Activated T-cell treated with anti-CD3 and anti-CD28 coated beads for 4 hours (primary cell): Measurements from ENCODE around the gene CPEB2.
"Not testable (repeated sequence)": the region's sequence is repeated elsewhere in the genome, so short reads cannot be mapped to it uniquely, and the experiment has no call there.

ENCODE experiments used
- DNase-seq: peaks from one replicate; pipeline ENCODE4 v3.0.0-alpha.2; 2020

CPEB2 gene

DNA sequence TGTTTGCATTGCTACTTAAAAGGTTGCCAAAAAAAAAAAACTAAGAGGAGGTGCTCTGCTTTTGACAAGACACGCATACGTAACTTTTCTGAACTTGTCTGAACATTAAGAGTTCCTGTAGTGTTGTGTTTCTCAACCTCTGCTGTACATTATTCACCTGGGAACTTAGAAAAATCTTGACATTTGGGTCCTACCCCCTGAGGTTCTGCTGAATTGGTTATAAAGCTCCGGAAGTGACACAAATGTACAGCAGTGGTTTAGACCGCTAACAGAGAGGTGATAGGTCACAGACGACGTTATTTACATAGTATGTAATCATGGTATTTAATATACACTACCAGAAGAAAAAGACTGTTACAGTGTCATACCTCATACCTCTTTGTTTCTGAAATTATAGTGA, 61.1 kb downstream of the CPEB2 start:
- DNase-seq, result no peak

DNA sequence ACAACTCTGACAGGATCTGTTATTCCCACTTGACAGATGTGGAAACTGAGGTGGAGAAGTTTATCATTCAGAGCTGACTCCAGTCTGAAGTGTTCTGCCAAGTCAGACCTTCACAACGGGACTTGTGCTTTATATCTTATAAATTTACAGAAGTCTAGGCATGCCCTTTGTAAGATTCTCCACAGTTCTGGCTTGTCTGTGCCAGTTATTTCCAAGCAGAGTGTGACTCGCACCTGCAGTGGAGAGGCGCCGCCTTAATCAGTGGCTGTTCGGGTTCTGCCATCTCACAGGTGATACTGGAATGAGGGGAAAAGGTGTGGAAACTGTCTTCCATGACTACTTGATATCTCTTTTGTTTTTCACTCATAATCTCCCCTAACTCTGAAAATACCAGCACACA, 63.2 kb downstream of the CPEB2 start:
- DNase-seq, result no peak

DNA sequence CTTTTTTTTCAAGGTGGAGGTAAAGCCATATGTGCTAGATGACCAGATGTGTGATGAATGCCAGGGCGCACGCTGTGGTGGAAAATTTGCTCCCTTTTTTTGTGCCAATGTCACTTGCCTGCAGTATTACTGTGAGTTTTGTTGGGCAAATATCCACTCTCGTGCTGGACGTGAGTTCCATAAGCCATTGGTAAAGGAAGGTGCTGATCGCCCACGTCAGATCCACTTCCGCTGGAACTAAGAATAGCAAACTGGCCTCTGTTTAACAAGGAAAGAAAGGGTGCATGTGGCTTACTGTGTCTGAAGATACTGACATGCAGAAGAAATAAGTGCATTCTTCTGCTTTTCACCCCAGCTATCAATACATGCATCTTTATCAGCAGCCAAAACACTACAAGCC, 63.9 kb downstream of the CPEB2 start:
- DNase-seq, result no peak

DNA sequence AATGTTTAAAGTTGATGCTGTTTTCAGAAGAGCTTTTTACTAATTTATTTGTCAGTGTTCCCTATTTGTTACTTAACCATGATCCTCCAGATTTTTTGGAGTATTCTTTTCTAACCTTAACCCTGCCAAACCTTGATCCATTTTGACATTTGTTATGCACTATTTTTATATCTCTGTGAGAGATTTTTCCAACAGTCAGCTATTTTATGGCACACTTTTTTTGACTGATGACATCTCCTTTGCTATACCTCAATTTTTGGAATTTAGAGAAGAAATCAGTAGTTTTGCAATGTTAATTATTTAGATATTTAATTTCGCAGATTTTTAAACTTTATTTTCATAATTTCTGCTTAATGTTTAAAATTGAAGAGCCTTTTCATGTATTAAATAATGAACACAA, 66.0 kb downstream of the CPEB2 start:
- no peak for DNase-seq

DNA sequence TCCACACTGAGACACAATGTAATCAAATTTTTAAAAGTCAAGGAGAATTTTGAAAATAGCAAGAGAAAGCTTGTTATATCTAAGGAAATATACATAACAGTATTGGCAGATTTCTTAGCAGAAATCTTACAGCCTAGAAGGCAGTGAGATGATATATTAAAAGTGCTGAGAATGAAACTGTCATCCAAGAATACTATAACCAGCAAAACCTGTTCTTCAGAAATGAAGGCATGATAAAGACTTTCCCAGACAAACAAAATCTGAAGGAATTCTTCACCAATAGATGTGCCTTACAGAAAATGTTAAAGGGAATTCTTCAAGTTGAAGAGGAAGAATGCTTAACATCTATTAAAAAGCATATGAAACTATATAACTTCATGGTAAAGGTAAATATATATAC, 73.6 kb downstream of the CPEB2 start:
- DNase-seq, result no peak

DNA sequence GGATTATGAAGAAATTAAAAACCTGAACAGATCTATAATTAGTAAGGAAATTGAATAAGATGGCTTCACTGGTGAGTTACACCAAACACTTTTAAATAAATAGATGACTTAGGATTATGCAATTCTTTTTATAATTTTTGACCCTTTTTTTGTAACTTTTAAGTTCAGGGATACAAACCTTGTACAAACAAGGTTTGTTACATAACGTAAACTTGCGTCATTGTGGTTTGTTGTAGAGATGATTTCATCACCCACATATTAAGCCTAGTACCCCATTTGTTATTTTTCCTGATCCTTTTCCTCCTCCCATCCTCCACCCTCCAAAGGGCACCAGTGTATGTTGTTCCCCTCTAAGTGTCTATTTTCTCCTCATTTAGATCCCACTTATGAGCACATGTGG, 75.7 kb downstream of the CPEB2 start:
- no peak for DNase-seq

DNA sequence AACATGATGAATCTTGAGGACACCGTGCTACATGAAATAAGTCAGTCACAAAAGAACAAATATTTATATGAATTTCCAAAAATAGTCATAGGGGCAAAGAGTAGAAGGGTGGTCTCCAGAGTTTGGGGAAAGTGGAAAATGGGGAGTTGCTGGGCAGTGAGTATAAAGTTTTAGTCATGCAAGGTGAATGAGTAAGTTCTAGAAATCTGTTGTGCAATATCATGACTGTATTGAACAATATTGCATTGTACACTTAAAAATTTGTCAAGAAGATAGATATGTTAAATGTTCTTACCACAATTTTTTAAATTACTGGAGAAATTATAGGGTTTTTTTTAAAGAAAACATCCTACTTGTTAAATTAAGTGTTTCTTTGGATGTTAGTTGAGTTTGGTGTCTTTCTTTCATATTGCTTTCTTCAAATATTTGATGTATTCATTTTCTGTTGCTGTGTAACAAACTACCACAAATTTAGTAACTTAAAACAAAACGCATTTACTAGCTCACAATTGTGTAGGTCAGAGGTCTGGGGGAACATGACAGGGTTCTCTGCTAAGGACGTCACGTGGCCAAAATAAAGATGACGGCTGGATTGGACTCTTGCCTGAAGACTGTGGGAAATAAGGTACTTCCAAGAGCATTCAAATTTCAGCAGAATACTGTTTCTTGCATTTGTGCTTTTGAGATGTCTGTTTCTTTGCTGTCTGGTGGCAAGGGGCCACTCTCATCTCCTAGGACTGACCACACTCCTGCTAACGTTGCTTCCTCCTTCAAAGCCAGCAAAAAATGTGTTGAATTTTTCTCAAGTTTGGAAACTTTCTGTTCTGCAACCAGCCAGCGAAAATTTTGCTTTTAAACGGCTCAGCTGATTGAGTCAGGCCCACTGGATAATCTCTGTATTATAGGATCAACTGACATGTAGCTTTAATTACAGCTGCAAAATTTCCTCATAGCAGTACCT, 76.7 kb downstream of the CPEB2 start:
- DNase-seq, result no peak

DNA sequence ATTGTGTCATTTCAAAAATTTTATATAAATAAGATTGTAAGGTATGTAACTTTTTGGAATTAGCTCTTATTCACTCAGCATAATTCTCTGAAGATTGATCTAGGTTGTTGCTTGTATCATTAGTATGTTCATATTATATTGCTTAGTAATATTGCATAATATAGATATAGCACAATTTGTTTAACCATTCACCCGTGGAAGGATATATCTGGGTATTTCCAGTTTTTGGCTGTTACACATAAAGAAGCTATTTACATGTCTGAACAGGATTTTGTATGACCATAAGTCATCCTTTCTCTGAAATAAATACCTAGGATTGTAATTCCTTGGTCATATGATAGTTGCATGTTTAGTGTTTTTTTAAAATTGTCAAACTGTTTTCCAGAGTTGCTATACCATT, 82.5 kb downstream of the CPEB2 start:
- DNase-seq, result no peak

DNA sequence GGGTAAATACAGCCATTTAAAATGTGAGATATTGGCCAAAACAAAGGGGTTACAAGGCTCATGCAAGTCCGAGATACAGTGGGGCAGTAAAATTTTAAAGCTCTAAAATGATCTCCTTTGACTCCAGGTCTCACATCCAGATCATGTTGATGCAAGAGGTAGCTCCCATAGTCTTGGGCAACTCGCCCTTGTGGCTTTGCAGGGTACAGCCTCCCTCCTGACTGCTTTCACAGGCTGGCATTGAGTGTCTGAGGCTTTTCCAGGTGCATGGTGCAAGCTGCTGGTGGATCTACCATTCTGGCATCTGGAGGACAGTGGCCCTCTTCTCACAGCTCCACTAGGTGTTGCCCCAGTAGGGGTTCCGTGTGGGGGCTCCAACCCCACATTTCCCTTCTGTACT, 83.5 kb downstream of the CPEB2 start:
- DNase-seq, result not testable (repeated sequence)

DNA sequence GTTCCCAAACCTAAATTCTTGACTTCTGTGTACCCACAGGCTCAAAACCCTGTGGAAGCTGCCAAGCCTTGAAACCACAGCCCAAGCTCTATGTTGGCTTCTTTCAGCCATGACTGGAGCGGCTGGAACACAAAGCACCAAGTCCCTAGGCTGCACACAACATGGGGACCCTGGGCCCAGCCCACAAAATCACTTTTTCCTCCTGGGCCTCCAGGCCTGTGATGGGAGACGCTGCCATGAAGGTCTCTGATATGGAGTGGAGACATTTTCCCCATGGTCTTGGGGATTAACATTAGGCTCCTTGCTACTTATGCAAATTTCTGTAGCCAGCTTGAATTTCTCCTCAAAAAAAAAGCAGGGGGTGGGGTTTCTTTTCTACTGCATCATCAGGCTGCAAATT, 84.0 kb downstream of the CPEB2 start:
- not testable (repeated sequence) for DNase-seq

DNA sequence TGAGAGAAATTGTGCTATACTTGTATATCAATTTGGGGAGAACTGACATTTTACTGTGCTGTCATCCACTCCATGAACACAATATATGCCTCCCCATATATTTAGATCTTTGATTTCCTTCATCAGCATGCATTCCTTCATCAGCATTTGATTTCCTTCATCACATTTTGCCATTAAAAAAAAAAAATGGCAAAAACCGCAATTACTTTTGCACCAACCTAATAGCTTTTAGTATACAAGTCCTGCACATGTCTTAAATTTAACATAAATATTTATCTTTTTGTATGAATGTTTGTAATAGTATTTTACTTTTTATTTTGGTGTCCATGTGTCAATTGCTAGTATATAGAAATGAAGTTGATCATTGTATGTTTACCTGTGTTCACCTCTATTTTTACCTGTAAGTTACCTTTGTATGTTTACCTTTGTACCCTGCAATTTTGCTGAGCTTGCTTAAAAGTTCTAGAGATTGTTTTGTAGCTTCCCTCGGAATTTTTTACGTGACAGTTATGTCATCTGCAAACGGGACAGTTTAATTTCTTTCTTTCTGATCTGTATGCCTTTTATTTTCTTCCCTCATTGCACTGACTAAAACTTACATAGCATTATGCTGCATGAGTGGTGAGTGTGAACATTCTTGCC, 86.2 kb downstream of the CPEB2 start:
- DNase-seq, result no peak

DNA sequence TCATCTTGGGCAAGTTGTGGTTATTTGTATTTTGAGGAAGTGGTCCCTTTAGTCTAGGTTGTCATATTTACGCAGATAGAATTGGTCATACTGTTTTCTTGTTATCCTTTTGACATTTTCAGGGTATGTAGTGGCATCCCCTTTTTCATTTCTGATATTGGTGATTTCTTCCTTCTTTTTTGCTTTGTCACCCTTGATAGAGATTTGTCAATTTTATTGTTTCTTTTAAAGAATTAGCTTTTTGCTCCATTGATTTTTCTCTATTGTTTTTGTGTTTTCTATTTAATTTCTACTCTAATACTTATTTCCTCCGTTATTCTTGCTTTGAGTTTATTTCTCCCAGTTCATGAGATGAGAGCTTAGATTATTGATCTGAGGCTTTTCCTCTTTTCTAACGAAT, 87.7 kb downstream of the CPEB2 start:
- no peak for DNase-seq

DNA sequence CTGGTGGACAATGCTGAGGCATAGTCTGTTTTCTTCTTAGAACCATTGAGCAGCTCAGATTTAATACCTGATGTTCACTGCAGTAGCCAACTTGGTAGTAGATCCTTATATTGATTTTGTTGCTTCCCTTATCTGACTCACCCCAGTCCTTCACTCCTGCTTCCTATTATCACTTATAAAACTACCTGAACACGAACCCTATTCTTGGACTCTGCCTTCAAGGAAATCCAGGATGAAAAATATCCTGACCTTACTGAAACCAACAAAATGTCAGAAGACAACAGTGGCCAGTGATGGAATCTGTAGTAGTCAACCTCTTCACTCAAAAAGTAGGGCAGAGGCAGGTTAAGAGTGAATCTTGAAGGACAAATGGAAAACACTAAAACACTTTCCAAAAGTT, 98.1 kb downstream of the CPEB2 start:
- no peak for DNase-seq

DNA sequence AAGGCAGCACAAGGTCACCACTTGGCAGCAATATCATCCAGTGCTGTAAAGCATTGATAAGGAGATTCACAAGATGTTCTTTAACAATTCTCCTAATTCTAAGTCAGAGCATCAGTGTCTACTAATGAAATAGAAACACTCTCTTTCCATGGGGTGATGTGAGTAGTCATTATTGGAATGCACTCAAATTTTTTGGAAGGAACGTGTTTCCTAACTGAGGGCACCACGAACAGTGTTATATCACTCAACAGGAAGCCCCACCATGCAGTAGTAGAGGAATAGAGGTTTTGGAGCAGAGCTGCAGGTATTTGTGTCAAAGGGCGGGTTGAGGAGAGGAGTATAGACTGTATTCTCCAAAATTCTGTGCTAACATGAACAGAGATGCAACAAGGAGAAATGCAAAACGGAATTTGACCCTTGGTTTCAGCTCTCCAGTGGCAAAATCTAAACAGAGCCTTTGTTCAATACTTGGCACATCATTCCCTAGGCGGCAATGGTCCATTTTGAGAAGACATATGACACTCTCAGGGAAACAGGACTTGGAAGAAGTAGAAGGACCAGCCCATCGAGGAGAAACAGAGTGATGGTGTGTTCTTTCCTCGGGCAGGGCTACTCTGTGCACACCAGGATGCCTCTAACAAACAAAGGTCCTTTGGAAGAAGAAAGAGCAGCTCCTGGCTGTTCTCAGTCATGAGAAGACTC, 98.9 kb downstream of the CPEB2 start:
- no peak for DNase-seq

DNA sequence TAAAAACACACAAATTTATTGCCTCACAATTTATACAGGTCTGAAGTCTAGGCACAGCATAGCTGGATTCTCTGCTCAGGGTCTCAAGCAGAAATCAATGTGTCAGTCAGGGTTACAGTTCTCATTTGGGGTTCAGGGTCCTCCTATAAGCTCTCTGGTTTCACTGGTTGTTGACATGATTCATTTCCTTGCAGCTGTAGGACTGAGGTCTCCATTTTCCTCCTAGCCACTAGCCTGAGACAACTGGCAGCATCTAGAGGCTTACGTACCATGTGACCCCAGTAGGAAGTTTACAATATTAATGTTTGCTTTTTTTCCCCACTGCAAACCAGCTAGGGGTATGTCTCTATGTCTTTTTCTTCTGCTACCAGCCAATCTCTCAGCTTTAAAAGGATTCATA, 102.5 kb downstream of the CPEB2 start:
- no peak for DNase-seq

DNA sequence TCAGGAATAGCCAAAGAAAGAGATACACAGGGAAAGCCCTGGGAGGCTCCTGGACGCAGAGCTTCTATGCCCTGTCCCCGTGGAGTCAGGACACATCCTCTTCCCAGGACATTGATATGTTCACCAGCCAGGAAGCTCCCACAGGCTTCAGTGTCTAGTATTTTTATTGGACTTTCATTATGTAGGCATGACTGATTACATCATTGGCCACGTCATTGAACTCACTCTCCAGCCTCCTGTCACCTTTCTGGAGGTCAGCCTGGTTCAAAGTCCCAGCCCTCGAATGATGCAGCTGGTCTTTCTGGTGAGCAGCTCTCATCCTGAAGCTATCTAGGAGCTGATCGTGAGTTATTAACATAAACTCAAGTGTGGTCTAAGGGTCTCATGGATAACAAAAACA, 104.1 kb downstream of the CPEB2 start:
- DNase-seq, result no peak

DNA sequence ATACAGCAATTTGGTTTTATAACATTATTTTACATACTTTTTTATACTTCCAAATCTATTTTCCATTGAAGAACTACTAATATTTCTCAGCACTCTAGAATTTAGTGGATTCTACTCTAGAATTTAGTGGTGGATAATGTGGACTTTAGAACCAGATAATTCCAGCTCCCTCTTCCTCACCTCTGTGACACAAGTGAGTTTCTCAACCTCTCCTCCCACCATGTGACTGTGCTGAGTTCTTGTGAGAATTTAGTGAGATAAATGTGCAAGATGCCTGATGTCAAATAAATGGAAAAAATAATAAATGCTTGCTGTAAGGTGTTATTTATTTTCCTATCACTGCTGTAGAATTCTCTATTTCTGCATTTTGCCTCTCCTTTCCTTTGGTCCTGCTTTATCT, 107.3 kb downstream of the CPEB2 start:
- no peak for DNase-seq

DNA sequence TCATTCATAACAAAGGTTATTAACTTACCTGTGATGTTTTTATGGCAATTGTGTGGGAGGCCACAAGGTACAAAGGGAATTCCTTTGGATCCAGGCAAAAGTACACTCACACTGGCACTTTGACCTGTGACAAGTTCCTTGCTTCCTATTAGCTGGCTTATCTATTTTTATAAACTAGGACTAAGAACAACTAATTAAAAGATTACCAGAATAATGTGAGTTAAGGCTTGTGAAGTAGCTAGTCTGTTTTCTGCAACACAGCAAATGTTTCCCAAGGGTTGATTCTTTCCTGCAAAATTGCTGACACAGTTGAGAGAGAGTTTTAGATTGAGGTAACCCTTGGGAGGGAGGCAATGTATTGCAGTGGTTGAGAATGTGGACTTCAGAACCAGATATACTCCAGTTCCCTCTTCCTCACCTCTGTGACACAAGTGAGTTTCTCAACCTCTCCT, 107.9 kb downstream of the CPEB2 start:
- DNase-seq, result no peak

DNA sequence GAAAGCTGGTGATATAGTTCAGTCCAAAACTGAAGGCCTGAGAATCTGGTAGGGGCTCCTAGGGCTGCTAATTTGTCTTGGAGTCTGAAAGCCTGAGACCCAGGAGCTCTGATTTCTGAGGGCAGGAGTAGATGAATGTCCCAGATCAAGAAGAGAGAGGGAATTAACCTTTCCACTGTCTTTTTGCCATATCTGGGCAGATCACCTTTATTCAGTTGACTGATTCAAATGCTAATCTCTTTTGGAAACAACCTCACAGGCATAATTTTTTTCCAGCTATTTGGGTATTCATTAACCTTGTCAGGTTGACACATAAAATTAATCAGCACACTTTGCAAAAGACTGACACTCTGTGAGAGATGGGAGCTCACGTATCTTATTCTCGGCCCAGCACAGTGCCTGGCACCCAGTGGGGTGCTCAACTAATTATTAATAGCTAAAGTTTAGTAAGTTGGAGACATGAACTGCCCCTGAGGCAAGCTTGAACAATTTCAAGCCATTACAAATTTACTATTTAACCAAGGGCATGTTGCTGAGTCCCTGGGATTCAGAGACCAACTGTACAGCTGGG, 114.3 kb downstream of the CPEB2 start:
- DNase-seq, result no peak

DNA sequence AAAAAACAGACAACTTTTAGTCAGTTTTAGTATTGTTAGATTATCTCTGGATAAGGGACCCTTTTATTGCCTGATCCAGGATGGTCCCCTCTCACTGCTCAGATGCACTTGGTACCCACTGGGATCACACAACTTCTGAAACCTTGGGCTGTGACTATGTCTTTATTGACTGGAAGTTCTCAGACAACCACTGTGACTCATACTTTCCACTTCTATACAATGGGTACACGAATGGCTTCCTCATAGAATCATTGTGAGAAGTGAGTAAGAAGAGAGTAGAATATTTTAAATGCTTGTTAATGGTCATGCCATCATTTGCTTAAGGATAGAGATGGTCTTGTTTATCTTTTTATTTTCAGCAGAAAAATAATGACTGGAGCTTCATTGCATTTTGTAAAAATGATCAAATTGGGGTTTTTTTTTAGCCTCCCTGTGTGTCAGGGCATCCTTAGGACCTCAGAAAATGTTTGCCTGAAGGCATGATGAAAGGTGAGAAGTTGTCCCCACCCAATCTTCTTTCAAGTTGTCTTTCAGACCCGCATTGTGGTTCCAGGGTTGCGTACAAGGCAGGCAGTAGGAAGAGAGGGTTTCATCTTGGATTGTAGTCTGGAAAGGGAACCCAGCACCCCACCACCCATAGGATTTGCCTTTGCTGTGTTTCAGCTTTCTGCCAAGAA, 115.1 kb downstream of the CPEB2 start:
- no peak for DNase-seq

DNA sequence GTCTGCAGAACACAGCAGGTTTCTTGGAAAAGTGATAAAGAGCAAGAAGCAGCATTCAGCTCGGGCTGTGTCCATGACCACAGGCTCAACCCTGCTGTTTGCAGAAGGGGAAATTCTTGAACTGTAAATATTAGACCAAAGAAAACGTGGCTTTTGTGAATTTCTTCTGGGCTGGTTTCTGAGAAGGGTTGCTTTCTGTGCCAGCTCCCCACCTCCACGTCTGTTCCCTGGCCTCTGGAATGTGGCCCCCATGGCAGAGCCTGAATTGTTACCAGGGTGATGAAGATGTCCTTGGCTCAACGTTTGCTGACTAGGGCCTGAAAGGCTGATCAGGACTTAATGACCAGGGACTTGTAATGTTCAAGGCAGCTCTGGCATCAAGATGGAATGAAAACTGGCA, 116.0 kb downstream of the CPEB2 start:
- DNase-seq, result no peak
